ENCODE measurements around the gene BAHD1. TPM values are rescaled to one million over a fixed set of nuclear protein-coding genes. Genes with fewer than 3 reads are reported as not detected.

Gene BAHD1
- total and polyA plus RNA-seq, 2 donors (not counting 3 experiments of a cell fraction or from before 2014, with no cell fraction given), result 6.3 to 19.1 TPM

DNA sequence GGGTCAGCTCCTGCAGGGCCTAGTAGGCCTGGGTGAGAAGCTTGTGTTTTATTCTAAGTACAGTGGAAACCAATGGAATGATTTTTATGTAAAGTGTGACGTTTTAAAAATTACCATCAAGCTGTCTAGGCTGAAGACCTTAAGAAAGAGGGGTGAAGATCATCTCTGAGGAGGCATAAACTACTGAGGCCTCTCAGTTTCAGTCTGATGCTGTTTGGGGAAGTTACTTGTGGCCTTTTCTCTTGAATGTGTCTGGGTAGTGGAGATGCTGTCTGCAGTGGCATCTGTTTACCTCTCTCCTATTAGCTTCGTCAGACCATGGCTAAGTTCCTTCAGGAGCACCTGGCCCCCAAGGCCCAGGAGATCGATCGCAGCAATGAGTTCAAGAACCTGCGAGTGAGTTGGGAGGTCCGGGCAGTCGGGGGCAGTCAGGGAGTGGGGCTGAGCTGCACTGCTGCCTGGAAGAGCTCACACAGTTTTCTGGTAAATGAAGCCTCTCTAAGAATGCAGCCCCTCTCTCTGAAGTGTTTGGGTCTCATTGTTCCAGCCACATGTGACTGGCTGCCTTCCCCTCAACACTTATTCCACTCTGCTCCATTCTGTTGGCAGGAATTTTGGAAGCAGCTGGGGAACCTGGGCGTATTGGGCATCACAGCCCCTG lies 33.3 kb upstream of the BAHD1 start:
- Histone ChIP-seq H3K36me3 (ENCODE audit: control insufficient read depth in 2 of 2, extremely low read depth in 1 of 2, insufficient read depth in 2 of 2, low read length in 2 of 2) (peaks cover 7 to 22% of the 10 kb centered on the region in 2 experiments), H3K4me3 (replicated peaks in 1 of 3; ENCODE audit: insufficient read depth in 1 of 3, low read depth in 1 of 3, low read length in 3 of 3) (no peak overlapping the region), H3K79me2 (ENCODE audit: control insufficient read depth, insufficient read depth, low read length) (peaks cover 15% of the 10 kb centered on the region), H3K27ac (ENCODE audit: insufficient read depth, low read depth, low read length) (no peak overlapping the region), H3K9me1 (replicated peaks; ENCODE audit: control insufficient read depth, extremely low read depth, insufficient read depth, low read length) (no peaks in the 10 kb centered on the region), H3K4me2 (ENCODE audit: insufficient read depth, low read length) (no peak overlapping the region), H3K9me3 (replicated peaks; ENCODE audit: control insufficient read depth, insufficient read depth, low read length) (no peaks in the 10 kb centered on the region), H3K27me3 (ENCODE audit: control insufficient read depth in 2 of 2, insufficient read depth in 2 of 2, low read length in 2 of 2) (no peaks in the 10 kb centered on the region), H3K9ac (replicated peaks; ENCODE audit: extremely low read depth, insufficient read depth, low read length) (no peak overlapping the region), H4K20me1 (replicated peaks; ENCODE audit: control insufficient read depth, extremely low read depth, insufficient read depth, low read length) (no peaks in the 10 kb centered on the region), H2AFZ (ENCODE audit: low read depth, low read length) (no peak overlapping the region), H3K4me1 (ENCODE audit: control insufficient read depth, extremely low read depth, insufficient read depth, low read length) (peaks cover 11% of the 10 kb centered on the region)
- TF ChIP-seq CTCF (IDR thresholded peaks at IDR 0.05; ENCODE audit: extremely low read depth in 1 of 2, insufficient read depth in 1 of 2, low read depth in 1 of 2, low read length in 2 of 2) (no peak), JUN (IDR thresholded peaks at IDR 0.05; ENCODE audit: borderline replicate concordance, insufficient read depth, insufficient read length, low read depth) (no peak), POLR2AphosphoS5 (IDR thresholded peaks at IDR 0.05; ENCODE audit: insufficient read depth, low read depth, low read length) (no peak), GATA2 (IDR thresholded peaks at IDR 0.05; ENCODE audit: insufficient read depth, insufficient read length, low read depth, low read length) (no peak), POLR2A (IDR thresholded peaks at IDR 0.05; ENCODE audit: low read depth, low read length) (no peak), FOS (IDR thresholded peaks at IDR 0.05; ENCODE audit: borderline replicate concordance, insufficient read depth, low read length) (no peak), EZH2 (IDR thresholded peaks at IDR 0.05; ENCODE audit: borderline replicate concordance, low read depth, low read length, severe bottlenecking) (no peak)
- FAIRE-seq (no peak), DNase-seq (ENCODE audit: low read depth, low spot score) (no peak)
- BruUV-seq (replicated peaks), result no TSS peak
- intact Hi-C loops (cut with micrococcal nuclease) (loop anchor here (5.0 kb wide), 1 partner anchor 40 kb away; no protein-coding TSS in a partner anchor), dilution Hi-C loops (cut with MboI; ENCODE audit: extremely low pct_ligation_motif_present, low sequenced_read_pairs) (no loop called here)
- ChIA-PET POLR2A (no interaction called here), CTCF (interaction anchor here (0.8 to 1.5 kb wide), 3 partner anchors 11 to 94 kb away, joined by 3 read pairs; no protein-coding TSS in a partner anchor)
